Activated naive CD4-positive, alpha-beta T cell treated with anti-CD3 and anti-CD28 coated beads for 36 hours (primary cell): ENCODE results near the gene XPR1. TPM values are rescaled to one million over a fixed set of nuclear protein-coding genes. Genes with fewer than 3 reads are reported as not detected.

ENCODE experiments used
- CTCF ChIA-PET: fragments of 350-600 bp; sonication (Branson Sonifier 250); formaldehyde crosslinking; loops from one replicate; lab custom pipeline; 2021; ENCODE audit warnings: antibody characterized with exemption; lab: Charles Lee
- DNase-seq: peaks from one replicate; pipeline ENCODE4 v3.0.0-alpha.2; 2020
- H3K27ac Mint-ChIP-seq: one replicate; pipeline ENCODE4 v1.8.0; 2021; ENCODE audit warnings: mild to moderate bottlenecking, mixed read lengths
- H3K27me3 Mint-ChIP-seq: one replicate; pipeline ENCODE4 v1.8.0; 2021; ENCODE audit warnings: low read depth, mixed read lengths
- H3K36me3 Mint-ChIP-seq: one replicate; pipeline ENCODE4 v1.8.0; 2021; ENCODE audit warnings: low read depth, mixed read lengths
- H3K4me1 Mint-ChIP-seq: one replicate; pipeline ENCODE4 v1.8.0; 2021; ENCODE audit warnings: low read depth, mixed read lengths
- H3K4me3 Mint-ChIP-seq: one replicate; pipeline ENCODE4 v1.8.0; 2021; ENCODE audit warnings: mild to moderate bottlenecking, moderate library complexity, mixed read lengths
- H3K9me3 Mint-ChIP-seq: one replicate; pipeline ENCODE4 v1.8.0; 2021; ENCODE audit warnings: mixed read lengths
- intact Hi-C: fragments of 100-400 bp; cut with micrococcal nuclease; formaldehyde crosslinking; loops from one replicate; pipeline ENCODE4 v1.15.1; 2023
- total RNA-seq, 2 experiments: library from RNA; stranded (reverse); gene quantifications; one replicate each; pipeline ENCODE4 v1.2.3, GENCODE V29; 2021

The XPR1 gene
- total RNA-seq, 2 experiments from 2014 or later = 14.8 to 18.1 TPM

GRCh38 chr1:180838535-180838934 is 206.7 kb downstream of the XPR1 start:
- Mint-ChIP-seq H3K36me3 (peaks cover 27% of the 10 kb centered on the region), H3K27me3 (no peaks in the 10 kb centered on the region), H3K9me3 (no peaks in the 10 kb centered on the region), H3K4me1 (peaks cover 17% of the 10 kb centered on the region), H3K27ac (no peak overlapping the region), H3K4me3 (no peak overlapping the region)
- no peak for DNase-seq
- CTCF ChIA-PET = interaction anchor here (1.2 kb wide), 1 partner anchor 24 kb away, joined by 3 read pairs; no protein-coding TSS in a partner anchor
- intact Hi-C loops = no loop called here

GRCh38 chr1:180839547-180839946 is 207.7 kb downstream of the XPR1 start:
- intact Hi-C loops = no loop called here
- Mint-ChIP-seq H3K36me3 (peaks cover 21% of the 10 kb centered on the region), H3K9me3 (no peaks in the 10 kb centered on the region), H3K27me3 (no peaks in the 10 kb centered on the region), H3K27ac (no peak overlapping the region), H3K4me1 (peaks cover 17% of the 10 kb centered on the region), H3K4me3 (no peak overlapping the region)
- CTCF ChIA-PET = interaction anchor here (0.5 to 1.2 kb wide), 2 partner anchors 23 to 357 kb away, joined by 3 to 5 read pairs; no protein-coding TSS in a partner anchor
- no peak for DNase-seq

DNA sequence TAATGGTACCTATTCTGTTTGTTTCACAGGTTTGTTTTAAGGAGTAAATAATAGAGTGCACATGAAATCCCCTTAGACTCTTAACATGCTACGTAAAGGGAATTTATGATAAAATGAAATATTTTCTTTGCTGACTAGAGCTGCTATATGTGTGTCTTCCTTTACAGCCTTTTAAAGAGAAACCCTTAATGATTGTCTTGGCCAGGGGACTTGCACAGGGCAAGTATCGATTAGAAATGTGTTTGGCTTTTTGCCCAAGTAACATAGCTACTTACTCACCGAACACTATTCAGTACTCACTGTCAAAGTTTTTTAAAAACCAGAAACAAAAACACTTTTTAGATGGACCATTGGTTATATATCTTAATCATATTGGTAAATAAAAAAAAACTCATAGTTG is 209.6 kb downstream of the XPR1 start:
- intact Hi-C loops = no loop called here
- CTCF ChIA-PET = no interaction called here
- no peak for DNase-seq
- no peak overlapping the region for H3K27ac Mint-ChIP-seq
- H3K4me1 Mint-ChIP-seq = peaks cover 7% of the 10 kb centered on the region
- no peaks in the 10 kb centered on the region for H3K27me3 Mint-ChIP-seq
- no peaks in the 10 kb centered on the region for H3K9me3 Mint-ChIP-seq
- H3K36me3 Mint-ChIP-seq = peaks cover 9% of the 10 kb centered on the region
- no peak overlapping the region for H3K4me3 Mint-ChIP-seq

- CTCF ChIA-PET = no interaction called here
- no peak for DNase-seq
- H3K36me3 Mint-ChIP-seq = peaks cover 7% of the 10 kb centered on the region
- no peaks in the 10 kb centered on the region for H3K27me3 Mint-ChIP-seq
- peaks cover under 1% of the 10 kb centered on the region for H3K4me1 Mint-ChIP-seq
- no peaks in the 10 kb centered on the region for H3K9me3 Mint-ChIP-seq
- H3K27ac Mint-ChIP-seq = no peak overlapping the region
- intact Hi-C loops = no loop called here
- no peak overlapping the region for H3K4me3 Mint-ChIP-seq
Observed at GRCh38 chr1:180842052-180842451, 210.2 kb downstream of the XPR1 start.

GRCh38 chr1:180842491-180843275 is 210.9 kb downstream of the XPR1 start:
- no peaks in the 10 kb centered on the region for H3K9me3 Mint-ChIP-seq
- peaks cover 7% of the 10 kb centered on the region for H3K36me3 Mint-ChIP-seq

GRCh38 chr1:180845352-180845751 is 213.5 kb downstream of the XPR1 start:
- intact Hi-C loops = no loop called here
- no peak overlapping the region for H3K27ac Mint-ChIP-seq
- no peak for DNase-seq
- CTCF ChIA-PET = interaction anchor here (0.5 kb wide), 1 partner anchor 318 kb away, joined by 6 read pairs; no protein-coding TSS in a partner anchor
- no peak overlapping the region for H3K4me3 Mint-ChIP-seq
- H3K4me1 Mint-ChIP-seq = peaks cover 4% of the 10 kb centered on the region
- H3K9me3 Mint-ChIP-seq = no peaks in the 10 kb centered on the region
- H3K27me3 Mint-ChIP-seq = no peaks in the 10 kb centered on the region
- H3K36me3 Mint-ChIP-seq = peaks cover 6% of the 10 kb centered on the region

More at GRCh38 chr1:180842491-180843275, 210.9 kb downstream of the XPR1 start:
- intact Hi-C loops = no loop called here
- H3K27ac Mint-ChIP-seq = no peak overlapping the region
- DNase-seq = no peak
- no peaks in the 10 kb centered on the region for H3K4me1 Mint-ChIP-seq
- CTCF ChIA-PET = interaction anchor here (1.3 kb wide), 1 partner anchor 19 kb away, joined by 6 read pairs; no protein-coding TSS in a partner anchor
- H3K27me3 Mint-ChIP-seq = no peaks in the 10 kb centered on the region
- no peak overlapping the region for H3K4me3 Mint-ChIP-seq

DNA sequence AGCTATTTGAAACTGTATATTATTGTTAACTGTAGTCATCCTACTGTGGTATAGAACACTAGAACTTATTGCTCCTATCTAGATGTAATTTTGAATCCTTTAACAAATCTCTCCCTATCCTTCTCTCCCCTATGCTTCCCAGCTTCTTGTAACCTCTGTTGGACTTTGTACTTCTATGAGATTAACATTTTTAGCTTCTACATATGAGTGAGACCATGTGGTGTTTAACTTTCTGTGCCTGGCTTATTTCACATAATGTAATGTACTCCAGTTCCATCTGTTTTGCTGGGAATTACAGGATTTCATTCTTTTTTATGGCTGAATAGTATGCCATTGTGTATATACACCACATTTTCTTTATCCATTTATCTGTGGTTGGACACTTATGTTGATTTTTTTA is 216.4 kb downstream of the XPR1 start:
- Mint-ChIP-seq H3K9me3 (no peaks in the 10 kb centered on the region), H3K4me1 (peaks cover 18% of the 10 kb centered on the region), H3K36me3 (peaks cover 9% of the 10 kb centered on the region), H3K27me3 (no peaks in the 10 kb centered on the region), H3K27ac (no peak overlapping the region), H3K4me3 (no peak overlapping the region)
- intact Hi-C loops = no loop called here
- CTCF ChIA-PET = interaction anchor here (0.6 to 1.0 kb wide), 3 partner anchors 14 to 243 kb away, joined by 3 to 9 read pairs (median 3); partner anchors contain the start of gene XPR1
- no peak for DNase-seq

DNA sequence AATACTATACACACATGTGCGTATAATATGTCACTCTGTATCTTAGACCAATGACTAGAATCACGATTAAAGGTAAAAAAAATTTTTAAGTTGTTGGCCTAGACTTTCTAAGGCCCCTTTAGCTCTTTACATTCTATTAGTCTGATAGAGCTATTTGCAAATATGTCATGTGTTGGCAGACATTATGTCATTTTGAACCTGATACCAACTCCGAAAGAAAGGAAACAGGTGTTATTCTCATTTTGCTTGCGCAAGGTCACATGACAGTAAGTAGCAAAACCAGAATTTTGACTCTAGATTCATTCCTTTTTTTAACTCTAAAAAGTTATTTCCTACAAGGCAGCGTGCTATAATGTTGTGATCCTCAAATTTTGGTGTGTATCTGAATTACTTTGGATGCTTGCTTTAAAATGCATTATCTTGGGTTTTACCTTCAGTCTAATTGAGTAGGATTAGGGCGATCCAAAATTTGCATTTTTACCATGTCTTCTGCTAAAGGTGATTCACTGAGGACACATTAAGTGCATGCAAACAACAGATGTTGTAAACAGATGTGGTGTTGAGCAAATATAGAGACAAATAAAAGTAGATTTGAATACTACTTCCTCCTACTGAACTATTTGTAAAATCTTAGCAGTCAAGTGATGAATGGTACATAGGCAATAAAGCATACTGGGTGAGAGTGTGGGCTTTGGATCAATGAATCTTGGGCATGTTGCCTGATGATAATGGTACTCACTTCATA is 217.4 kb downstream of the XPR1 start:
- intact Hi-C loops = no loop called here
- no peak for DNase-seq
- peaks cover 10% of the 10 kb centered on the region for H3K36me3 Mint-ChIP-seq
- no peak overlapping the region for H3K27ac Mint-ChIP-seq
- H3K4me3 Mint-ChIP-seq = no peak overlapping the region
- H3K27me3 Mint-ChIP-seq = no peaks in the 10 kb centered on the region
- peaks cover 21% of the 10 kb centered on the region for H3K4me1 Mint-ChIP-seq
- H3K9me3 Mint-ChIP-seq = no peaks in the 10 kb centered on the region
- CTCF ChIA-PET = interaction anchor here (0.6 kb wide), 1 partner anchor 314 kb away, joined by 3 read pairs; no protein-coding TSS in a partner anchor

GRCh38 chr1:180851995-180852887 is 220.4 kb downstream of the XPR1 start:
- Mint-ChIP-seq H3K27ac (no peak overlapping the region), H3K4me1 (peaks cover 21% of the 10 kb centered on the region), H3K36me3 (peaks cover 7% of the 10 kb centered on the region), H3K27me3 (no peaks in the 10 kb centered on the region), H3K9me3 (no peaks in the 10 kb centered on the region), H3K4me3 (no peak overlapping the region)
- intact Hi-C loops = no loop called here
- no peak for DNase-seq
- CTCF ChIA-PET = no interaction called here

DNA sequence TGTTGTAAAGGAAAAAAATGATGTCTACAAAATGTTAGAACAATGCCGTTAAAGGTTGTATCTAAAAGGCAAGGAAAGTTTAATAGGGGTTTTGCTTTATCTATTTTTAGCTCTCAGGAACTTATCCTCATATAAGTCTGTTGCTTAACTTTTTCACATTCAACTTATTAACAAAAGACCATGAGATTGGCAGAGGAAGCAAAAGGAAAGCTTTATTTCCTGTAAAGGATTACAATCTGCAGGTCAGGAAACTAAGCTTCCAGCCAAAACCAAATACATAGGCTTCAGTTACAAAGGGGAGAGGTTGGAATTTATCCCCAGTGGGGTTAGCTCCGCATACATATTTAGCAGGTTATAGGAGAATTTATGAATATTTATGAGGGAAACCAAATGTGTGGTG is 222.2 kb downstream of the XPR1 start:
- H3K27ac Mint-ChIP-seq = no peak overlapping the region
- H3K4me3 Mint-ChIP-seq = no peak overlapping the region
- intact Hi-C loops = no loop called here
- peaks cover 21% of the 10 kb centered on the region for H3K4me1 Mint-ChIP-seq
- H3K27me3 Mint-ChIP-seq = no peaks in the 10 kb centered on the region
- peaks cover 7% of the 10 kb centered on the region for H3K36me3 Mint-ChIP-seq
- CTCF ChIA-PET = interaction anchor here (0.6 to 1.5 kb wide), 2 partner anchors 8 to 287 kb away, joined by 3 to 6 read pairs; no protein-coding TSS in a partner anchor
- no peak for DNase-seq
- H3K9me3 Mint-ChIP-seq = no peaks in the 10 kb centered on the region

GRCh38 chr1:180854456-180854855 is 222.6 kb downstream of the XPR1 start:
- H3K27ac Mint-ChIP-seq = no peak overlapping the region

More at GRCh38 chr1:180854456-180854855, 222.6 kb downstream of the XPR1 start:
- DNase-seq = no peak
- Mint-ChIP-seq H3K9me3 (no peaks in the 10 kb centered on the region), H3K27me3 (no peaks in the 10 kb centered on the region), H3K4me1 (peaks cover 18% of the 10 kb centered on the region), H3K36me3 (peaks cover 6% of the 10 kb centered on the region), H3K4me3 (no peak overlapping the region)
- intact Hi-C loops = no loop called here
- CTCF ChIA-PET = interaction anchor here (1.5 kb wide), 1 partner anchor 8 kb away, joined by 6 read pairs; no protein-coding TSS in a partner anchor
